ENCODE measurements around the gene ST3GAL3.

Gene ST3GAL3

DNA sequence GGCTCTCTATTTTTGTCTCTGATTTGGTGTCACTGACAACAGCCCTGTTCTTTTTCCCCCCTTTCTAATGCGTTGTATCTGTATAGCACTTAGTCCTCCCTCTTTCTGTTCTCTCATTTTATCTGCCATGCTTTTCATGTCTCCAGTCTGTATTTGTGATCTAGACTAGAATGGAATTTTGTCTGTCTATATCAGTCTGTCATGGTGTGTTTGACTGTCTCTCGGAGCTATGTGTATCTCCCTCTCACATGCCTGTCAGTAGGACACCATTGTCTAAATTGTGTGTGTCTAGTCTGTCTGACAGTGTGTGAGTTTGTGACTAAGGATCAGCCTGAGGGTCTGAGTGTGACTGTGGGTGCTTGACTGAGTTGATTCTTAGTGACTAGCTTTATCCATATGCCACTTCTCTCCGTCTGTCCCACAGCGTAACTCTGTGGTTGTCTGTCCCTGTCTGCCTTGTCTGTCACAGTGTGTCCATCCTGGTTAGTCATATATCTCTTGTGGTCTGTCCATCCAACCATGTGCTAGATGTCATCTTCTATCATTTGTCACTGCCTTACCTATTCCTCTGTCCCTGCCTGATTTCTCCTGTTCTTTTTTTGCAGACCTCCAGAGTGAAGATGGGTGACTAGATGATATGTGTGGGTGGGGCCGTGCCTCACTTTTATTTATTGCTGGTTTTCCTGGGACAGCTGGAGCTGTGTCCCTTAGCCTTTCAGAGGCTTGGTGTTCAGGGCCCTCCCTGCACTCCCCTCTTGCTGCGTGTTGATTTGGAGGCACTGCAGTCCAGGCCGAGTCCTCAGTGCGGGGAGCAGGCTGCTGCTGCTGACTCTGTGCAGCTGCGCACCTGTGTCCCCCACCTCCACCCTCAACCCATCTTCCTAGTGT lies 270.3 kb downstream of the ST3GAL3 start:
- H3K4me1 ChIP-seq (ENCODE audit: control extremely low read depth in 1 of 4, control insufficient read depth in 4 of 4, insufficient read depth in 4 of 4, low read length in 3 of 4): peaks cover 7 to 55% (median 39%) of the 10 kb centered on the region in 4 experiments
- POLR2A ChIA-PET: interaction anchor here (1.3 kb wide), 1 partner anchor 14 kb away, joined by 3 read pairs; no protein-coding TSS in a partner anchor
- H3K4me3 ChIP-seq (ENCODE audit: control insufficient read depth in 1 of 7, extremely low read depth in 1 of 7, insufficient read depth in 4 of 7, low read depth in 2 of 7, low read length in 6 of 7): no peak overlapping the region
- no peaks in the 10 kb centered on the region for H3K27me3 ChIP-seq (replicated peaks in 2 of 5; ENCODE audit: control insufficient read depth in 4 of 5, insufficient read depth in 5 of 5, low read length in 4 of 5)
- peaks cover 2 to 32% (median 21%) of the 10 kb centered on the region in 4 experiments for H3K36me3 ChIP-seq (ENCODE audit: control insufficient read depth in 4 of 4, insufficient read depth in 4 of 4, low read length in 3 of 4)
- no peak overlapping the region for H3K27ac ChIP-seq (ENCODE audit: insufficient read depth in 1 of 2, low read depth in 1 of 2, low read length in 2 of 2, poor library complexity in 1 of 2, severe bottlenecking in 2 of 2)
- DNase-seq: no peak
- H3K9me3 ChIP-seq (ENCODE audit: control extremely low read depth in 1 of 5, control insufficient read depth in 4 of 5, insufficient read depth in 2 of 5, low read depth in 1 of 5, low read length in 4 of 5): no peaks in the 10 kb centered on the region
- CTCF ChIA-PET: interaction anchor here (0.9 to 3.5 kb wide), 4 partner anchors 11 to 43 kb away, joined by 3 to 13 read pairs (median 4); partner anchors contain the start of gene CCDC24
- WGBS (ENCODE audit: insufficient coverage): 95% methylated on average over 3 of the region's 9 CpGs

DNA sequence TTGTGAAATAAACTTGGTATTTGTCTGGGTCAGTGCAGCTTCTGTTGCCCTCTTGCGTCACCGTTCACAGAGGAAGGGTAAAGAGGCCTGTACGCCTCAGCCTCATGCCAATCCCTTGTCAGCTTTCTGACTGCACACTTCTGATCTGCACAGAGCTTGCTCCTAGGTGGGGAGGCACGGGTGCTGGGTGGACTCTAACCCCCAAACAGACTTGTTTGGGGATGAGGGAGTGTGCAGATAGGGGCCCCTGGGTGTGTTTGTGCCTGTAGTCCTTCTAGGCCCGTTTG lies 270.9 kb downstream of the ST3GAL3 start:
- no peaks in the 10 kb centered on the region for H3K27me3 ChIP-seq (replicated peaks in 2 of 5; ENCODE audit: control insufficient read depth in 4 of 5, insufficient read depth in 5 of 5, low read length in 4 of 5)
- H3K4me3 ChIP-seq (ENCODE audit: control insufficient read depth in 1 of 7, extremely low read depth in 1 of 7, insufficient read depth in 4 of 7, low read depth in 2 of 7, low read length in 6 of 7): peak overlapping the region in 1 of 7 experiments; percentile 67
- peaks cover 2 to 34% (median 19%) of the 10 kb centered on the region in 4 experiments for H3K36me3 ChIP-seq (ENCODE audit: control insufficient read depth in 4 of 4, insufficient read depth in 4 of 4, low read length in 3 of 4)
- CTCF ChIA-PET: interaction anchor here (0.9 to 3.5 kb wide), 4 partner anchors 11 to 43 kb away, joined by 3 to 13 read pairs (median 4); partner anchors contain the start of gene CCDC24
- 80% methylated on average over 1 of the region's 5 CpGs for WGBS (ENCODE audit: insufficient coverage)
- H3K4me1 ChIP-seq (ENCODE audit: control extremely low read depth in 1 of 4, control insufficient read depth in 4 of 4, insufficient read depth in 4 of 4, low read length in 3 of 4): peaks cover 7 to 55% (median 39%) of the 10 kb centered on the region in 4 experiments
- no peaks in the 10 kb centered on the region for H3K9me3 ChIP-seq (ENCODE audit: control extremely low read depth in 1 of 5, control insufficient read depth in 4 of 5, insufficient read depth in 2 of 5, low read depth in 1 of 5, low read length in 4 of 5)
- no peak overlapping the region for H3K27ac ChIP-seq (ENCODE audit: insufficient read depth in 1 of 2, low read depth in 1 of 2, low read length in 2 of 2, poor library complexity in 1 of 2, severe bottlenecking in 2 of 2)
- no peak for DNase-seq
- POLR2A ChIA-PET: no interaction called here

GRCh38 chr1:43978551-43979260 lies 271.4 kb downstream of the ST3GAL3 start, which contains the start of gene B4GALT2:
B4GALT2 (plus strand) TSS chr1:43979210; CDS start chr1:43981161, 1,951 bp downstream.
- peaks cover 2 to 36% (median 17%) of the 10 kb centered on the region in 4 experiments for H3K36me3 ChIP-seq (ENCODE audit: control insufficient read depth in 4 of 4, insufficient read depth in 4 of 4, low read length in 3 of 4)
- H3K4me1 ChIP-seq (ENCODE audit: control extremely low read depth in 1 of 4, control insufficient read depth in 4 of 4, insufficient read depth in 4 of 4, low read length in 3 of 4): peaks cover 7 to 53% (median 39%) of the 10 kb centered on the region in 4 experiments
- peak in 1 of 3 donors; percentile 40 for DNase-seq
- POLR2A ChIA-PET: no interaction called here
- H3K27me3 ChIP-seq (replicated peaks in 2 of 5; ENCODE audit: control insufficient read depth in 4 of 5, insufficient read depth in 5 of 5, low read length in 4 of 5): no peaks in the 10 kb centered on the region
- CTCF ChIA-PET: interaction anchor here (0.9 to 3.5 kb wide), 4 partner anchors 10 to 44 kb away, joined by 3 to 13 read pairs (median 4); partner anchors contain the start of gene CCDC24
- H3K27ac ChIP-seq (ENCODE audit: insufficient read depth in 1 of 2, low read depth in 1 of 2, low read length in 2 of 2, poor library complexity in 1 of 2, severe bottlenecking in 2 of 2): no peak within 1 kb of the TSS
- H3K4me3 ChIP-seq (ENCODE audit: control insufficient read depth in 1 of 7, extremely low read depth in 1 of 7, insufficient read depth in 4 of 7, low read depth in 2 of 7, low read length in 6 of 7): peak within 1 kb of the TSS; percentile 22 to 80 (median 67)
- no peaks in the 10 kb centered on the region for H3K9me3 ChIP-seq (ENCODE audit: control extremely low read depth in 1 of 5, control insufficient read depth in 4 of 5, insufficient read depth in 2 of 5, low read depth in 1 of 5, low read length in 4 of 5)
- 10% methylated on average over 42 of the region's 54 CpGs for WGBS (ENCODE audit: insufficient coverage)

- Histone ChIP-seq H3K27ac (ENCODE audit: insufficient read depth in 1 of 2, low read depth in 1 of 2, low read length in 2 of 2, poor library complexity in 1 of 2, severe bottlenecking in 2 of 2) (no peak overlapping the region), H3K27me3 (replicated peaks in 2 of 5; ENCODE audit: control insufficient read depth in 4 of 5, insufficient read depth in 5 of 5, low read length in 4 of 5) (no peaks in the 10 kb centered on the region), H3K4me3 (ENCODE audit: control insufficient read depth in 1 of 7, extremely low read depth in 1 of 7, insufficient read depth in 4 of 7, low read depth in 2 of 7, low read length in 6 of 7) (peak overlapping the region in 5 of 7 experiments; percentile 37 to 80 (median 61)), H3K9me3 (ENCODE audit: control extremely low read depth in 1 of 5, control insufficient read depth in 4 of 5, insufficient read depth in 2 of 5, low read depth in 1 of 5, low read length in 4 of 5) (no peaks in the 10 kb centered on the region), H3K4me1 (ENCODE audit: control extremely low read depth in 1 of 4, control insufficient read depth in 4 of 4, insufficient read depth in 4 of 4, low read length in 3 of 4) (peaks cover 5 to 49% (median 34%) of the 10 kb centered on the region in 4 experiments), H3K36me3 (ENCODE audit: control insufficient read depth in 4 of 4, insufficient read depth in 4 of 4, low read length in 3 of 4) (peaks cover 2 to 38% (median 17%) of the 10 kb centered on the region in 4 experiments)
- ChIA-PET POLR2A (no interaction called here), CTCF (interaction anchor here (1.1 kb wide), 1 partner anchor 10 kb away, joined by 3 read pairs; no protein-coding TSS in a partner anchor)
- DNase-seq: no peak
- 0% methylated on average over 43 of the region's 45 CpGs for WGBS (ENCODE audit: insufficient coverage)
Observed at GRCh38 chr1:43979261-43979527, 271.9 kb downstream of the ST3GAL3 start.

DNA sequence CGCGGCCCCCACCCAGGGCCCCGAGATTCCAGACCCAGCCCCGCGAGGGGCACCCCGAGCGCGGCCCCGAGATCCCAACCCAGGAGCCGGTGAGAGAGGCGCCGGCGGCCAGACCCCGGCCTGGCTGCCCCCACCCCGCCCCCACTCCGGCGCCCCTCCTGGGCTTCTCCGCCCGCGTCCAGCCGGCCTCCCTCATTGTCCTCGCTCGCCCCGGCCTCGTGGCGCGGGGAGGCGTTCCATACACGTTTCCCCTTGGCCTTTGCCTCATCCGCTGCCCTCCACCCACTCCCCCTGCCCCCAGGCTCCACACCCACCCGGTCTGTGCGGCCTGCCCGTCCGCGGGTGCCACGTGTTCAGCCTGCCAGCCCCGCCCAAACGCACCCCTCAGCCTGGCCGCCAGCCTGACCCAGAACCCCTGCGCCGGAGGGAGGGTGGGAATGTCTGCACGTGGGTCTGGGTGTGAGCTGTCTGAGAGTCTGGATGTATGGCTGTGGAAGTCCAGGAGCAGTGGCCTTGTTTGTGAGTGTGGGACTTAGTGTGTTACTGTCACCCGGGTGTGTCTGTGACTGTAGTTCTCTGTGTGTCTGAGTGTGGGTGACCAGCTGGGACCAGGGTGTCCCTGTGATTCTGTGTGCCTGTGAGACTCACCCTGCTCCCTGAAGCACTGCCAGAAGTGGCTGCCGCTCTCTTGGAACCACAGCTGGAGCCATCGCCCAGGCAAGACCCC lies 272.4 kb downstream of the ST3GAL3 start:
- peak overlapping the region in 6 of 7 experiments; percentile 24 to 80 (median 58) for H3K4me3 ChIP-seq (ENCODE audit: control insufficient read depth in 1 of 7, extremely low read depth in 1 of 7, insufficient read depth in 4 of 7, low read depth in 2 of 7, low read length in 6 of 7)
- H3K27me3 ChIP-seq (replicated peaks in 2 of 5; ENCODE audit: control insufficient read depth in 4 of 5, insufficient read depth in 5 of 5, low read length in 4 of 5): no peaks in the 10 kb centered on the region
- no peaks in the 10 kb centered on the region for H3K9me3 ChIP-seq (ENCODE audit: control extremely low read depth in 1 of 5, control insufficient read depth in 4 of 5, insufficient read depth in 2 of 5, low read depth in 1 of 5, low read length in 4 of 5)
- ChIA-PET CTCF (interaction anchor here (1.1 kb wide), 1 partner anchor 10 kb away, joined by 3 read pairs; no protein-coding TSS in a partner anchor), POLR2A (no interaction called here)
- WGBS (ENCODE audit: insufficient coverage): 9% methylated on average over 22 of the region's 45 CpGs
- DNase-seq: peak in 2 of 3 donors; percentile 15 to 31
- peaks cover 4 to 45% (median 31%) of the 10 kb centered on the region in 4 experiments for H3K4me1 ChIP-seq (ENCODE audit: control extremely low read depth in 1 of 4, control insufficient read depth in 4 of 4, insufficient read depth in 4 of 4, low read length in 3 of 4)
- H3K36me3 ChIP-seq (ENCODE audit: control insufficient read depth in 4 of 4, insufficient read depth in 4 of 4, low read length in 3 of 4): peaks cover 2 to 43% (median 21%) of the 10 kb centered on the region in 4 experiments
- H3K27ac ChIP-seq (ENCODE audit: insufficient read depth in 1 of 2, low read depth in 1 of 2, low read length in 2 of 2, poor library complexity in 1 of 2, severe bottlenecking in 2 of 2): no peak overlapping the region

DNA sequence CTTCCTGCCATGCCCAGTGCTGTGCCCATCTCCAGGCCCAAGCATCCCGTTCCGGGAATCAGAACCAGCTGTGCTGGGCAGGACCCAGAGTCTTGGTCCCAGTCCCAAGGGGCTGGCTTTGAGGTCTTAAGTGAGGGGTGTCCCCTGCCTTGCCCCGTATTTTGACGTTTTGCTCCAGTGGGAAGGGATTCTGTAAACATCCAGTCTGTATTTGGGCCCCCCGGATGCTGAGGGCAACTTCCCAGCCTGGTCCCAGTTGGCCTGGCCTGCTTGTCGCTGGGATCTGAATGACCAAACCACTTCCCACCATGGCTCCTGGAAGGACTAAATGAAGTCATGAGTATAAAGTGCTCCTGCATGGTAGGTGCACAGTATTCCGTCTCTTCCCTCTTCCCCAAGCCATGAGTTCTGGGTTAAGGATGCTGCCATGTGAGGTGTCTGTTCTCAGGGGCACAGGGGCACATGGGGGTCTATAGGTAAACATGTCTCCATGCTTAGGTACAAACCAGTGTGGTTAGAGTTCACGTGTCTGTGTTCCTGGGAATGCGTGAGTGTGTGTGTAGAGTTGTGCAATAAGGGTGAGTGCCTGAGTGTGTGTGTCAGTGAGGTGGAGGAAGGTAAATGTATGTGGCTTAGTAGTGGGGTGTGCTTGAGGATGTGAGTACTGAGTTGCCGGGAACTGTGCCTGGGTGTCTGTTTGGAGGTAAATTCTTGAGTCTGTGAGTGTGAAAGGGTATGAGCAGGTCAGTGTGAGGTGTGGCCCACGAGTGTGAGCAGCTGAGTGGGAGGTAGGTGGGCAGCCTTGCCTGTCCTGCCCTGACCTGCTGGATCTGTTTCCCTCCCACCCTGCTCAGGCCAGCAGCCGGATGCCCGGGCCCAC lies 273.2 kb downstream of the ST3GAL3 start:
- WGBS (ENCODE audit: insufficient coverage): 93% methylated on average over 10 of the region's 13 CpGs
- H3K27me3 ChIP-seq (replicated peaks in 2 of 5; ENCODE audit: control insufficient read depth in 4 of 5, insufficient read depth in 5 of 5, low read length in 4 of 5): no peaks in the 10 kb centered on the region
- H3K4me3 ChIP-seq (ENCODE audit: control insufficient read depth in 1 of 7, extremely low read depth in 1 of 7, insufficient read depth in 4 of 7, low read depth in 2 of 7, low read length in 6 of 7): peak overlapping the region in 3 of 7 experiments; percentile 61 to 80 (median 67)
- no peaks in the 10 kb centered on the region for H3K9me3 ChIP-seq (ENCODE audit: control extremely low read depth in 1 of 5, control insufficient read depth in 4 of 5, insufficient read depth in 2 of 5, low read depth in 1 of 5, low read length in 4 of 5)
- peaks cover 4 to 45% (median 29%) of the 10 kb centered on the region in 4 experiments for H3K4me1 ChIP-seq (ENCODE audit: control extremely low read depth in 1 of 4, control insufficient read depth in 4 of 4, insufficient read depth in 4 of 4, low read length in 3 of 4)
- H3K36me3 ChIP-seq (ENCODE audit: control insufficient read depth in 4 of 4, insufficient read depth in 4 of 4, low read length in 3 of 4): peaks cover 2 to 49% (median 22%) of the 10 kb centered on the region in 4 experiments
- no peak for DNase-seq
- CTCF ChIA-PET: interaction anchor here (1.1 kb wide), 1 partner anchor 9 kb away, joined by 3 read pairs; no protein-coding TSS in a partner anchor
- POLR2A ChIA-PET: no interaction called here
- no peak overlapping the region for H3K27ac ChIP-seq (ENCODE audit: insufficient read depth in 1 of 2, low read depth in 1 of 2, low read length in 2 of 2, poor library complexity in 1 of 2, severe bottlenecking in 2 of 2)
